Measurements from ENCODE around the gene MIEF2. TPM values are rescaled to one million over a fixed set of nuclear protein-coding genes. Genes with fewer than 3 reads are reported as not detected.
"Not testable (repeated sequence)": the region's sequence is repeated elsewhere in the genome, so short reads cannot be mapped to it uniquely, and the experiment has no call there.

MIEF2 gene
- polyA plus RNA-seq (ENCODE audit: insufficient read length in 4 of 4) = 10 to 100 TPM; 13.7 to 17.9 (median 14.1) TPM

- peak; percentile 86 to 91 (median 89) for DNase-seq (ENCODE audit: low read depth in 4 of 4, low spot score in 3 of 4)
These were observed at the start of gene MIEF2 for GRCh38 chr17:18260332-18261145. Gene MIEF2 (plus strand): TSS chr17:18260662. CDS start chr17:18262721, 2,059 bp downstream.

- DNase-seq (ENCODE audit: low read depth in 4 of 4, low spot score in 3 of 4) = no peak
These were observed 46.7 kb upstream of the MIEF2 start for GRCh38 chr17:18213666-18214270.

GRCh38 chr17:18216906-18217305 is 43.6 kb upstream of the MIEF2 start:
- DNase-seq (ENCODE audit: low read depth in 4 of 4, low spot score in 3 of 4) = not testable (repeated sequence)

- no peak for DNase-seq (ENCODE audit: low read depth in 4 of 4, low spot score in 3 of 4)
These were observed 42.9 kb upstream of the MIEF2 start for GRCh38 chr17:18217412-18218015.

GRCh38 chr17:18218756-18219415 is 41.6 kb upstream of the MIEF2 start:
- no peak for DNase-seq (ENCODE audit: low read depth in 4 of 4, low spot score in 3 of 4)

- DNase-seq (ENCODE audit: low read depth in 4 of 4, low spot score in 3 of 4) = no peak
These were observed 36.4 kb upstream of the MIEF2 start for GRCh38 chr17:18224053-18224386.

- no peak for DNase-seq (ENCODE audit: low read depth in 4 of 4, low spot score in 3 of 4)
These were observed 35.9 kb upstream of the MIEF2 start for GRCh38 chr17:18224387-18225120.

- peak; percentile 75 to 91 (median 90) for DNase-seq (ENCODE audit: low read depth in 4 of 4, low spot score in 3 of 4)
These were observed 35.3 kb upstream of the MIEF2 start, which contains the start of gene LLGL1 for GRCh38 chr17:18225121-18225641. Gene LLGL1 (plus strand): TSS chr17:18225635. CDS start chr17:18225683, 48 bp downstream.

GRCh38 chr17:18225642-18226283 is 34.7 kb upstream of the MIEF2 start:
- no peak for DNase-seq (ENCODE audit: low read depth in 4 of 4, low spot score in 3 of 4)

GRCh38 chr17:18226284-18226945 is 34.0 kb upstream of the MIEF2 start:
- DNase-seq (ENCODE audit: low read depth in 4 of 4, low spot score in 3 of 4) = no peak

GRCh38 chr17:18227635-18228034 is 32.8 kb upstream of the MIEF2 start:
- DNase-seq (ENCODE audit: low read depth in 4 of 4, low spot score in 3 of 4) = no peak

GRCh38 chr17:18228176-18228682 is 32.2 kb upstream of the MIEF2 start:
- no peak for DNase-seq (ENCODE audit: low read depth in 4 of 4, low spot score in 3 of 4)

GRCh38 chr17:18229254-18229653 is 31.2 kb upstream of the MIEF2 start:
- no peak for DNase-seq (ENCODE audit: low read depth in 4 of 4, low spot score in 3 of 4)

GRCh38 chr17:18229771-18230170 is 30.7 kb upstream of the MIEF2 start:
- no peak for DNase-seq (ENCODE audit: low read depth in 4 of 4, low spot score in 3 of 4)

GRCh38 chr17:18230288-18231141 is 29.9 kb upstream of the MIEF2 start:
- no peak for DNase-seq (ENCODE audit: low read depth in 4 of 4, low spot score in 3 of 4)

GRCh38 chr17:18231164-18231563 is 29.3 kb upstream of the MIEF2 start:
- DNase-seq (ENCODE audit: low read depth in 4 of 4, low spot score in 3 of 4) = no peak

GRCh38 chr17:18233803-18234518 is 26.5 kb upstream of the MIEF2 start:
- no peak for DNase-seq (ENCODE audit: low read depth in 4 of 4, low spot score in 3 of 4)

Measured in left renal pelvis (tissue), 4 donors.